Measurements from ENCODE around the gene CSTB. TPM values are rescaled to one million over a fixed set of nuclear protein-coding genes. Genes with fewer than 3 reads are reported as not detected.

CSTB gene
- total RNA-seq, 2 experiments from 2014 or later, result 40.1 to 42.3 TPM

DNA sequence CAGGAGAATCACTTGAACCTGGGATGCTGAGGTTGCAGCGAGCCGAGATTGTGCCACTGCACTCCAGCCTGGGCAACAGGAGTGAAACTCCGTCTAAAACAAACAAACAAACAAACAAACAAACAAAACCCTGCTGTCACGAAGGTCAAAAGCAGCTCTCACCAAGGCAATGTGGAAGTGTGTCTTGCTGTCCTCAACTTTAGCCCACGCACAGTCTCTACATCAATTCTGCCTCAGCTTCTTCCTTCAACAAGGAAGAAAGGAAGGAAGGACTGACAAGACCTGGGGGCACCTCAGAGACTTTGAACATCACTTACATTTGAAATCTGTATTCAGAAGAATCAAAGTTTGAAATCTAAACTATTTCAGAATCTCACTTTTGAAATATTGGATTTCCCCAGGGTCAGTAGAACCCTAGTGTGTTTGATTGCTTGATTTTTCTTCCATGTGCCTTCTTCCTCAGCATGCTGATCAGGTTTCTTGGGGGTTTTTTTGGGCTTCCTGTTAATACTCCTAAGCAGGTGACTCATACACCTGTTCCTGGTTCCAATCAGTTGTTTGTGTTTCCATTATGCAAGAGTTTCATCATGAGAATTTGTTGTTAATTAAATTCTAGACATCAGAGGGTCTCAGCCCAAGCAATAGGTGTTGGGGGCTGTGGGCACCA, 6.5 kb upstream of the CSTB start:
- peak overlapping the region; percentile 39 for H3K4me3 Mint-ChIP-seq

GRCh38 chr21:43781846-43782245, 5.7 kb upstream of the CSTB start:
- intact Hi-C loops (cut with micrococcal nuclease), result loop anchor here (5.0 to 10.0 kb wide), 3 partner anchors 120 to 887 kb away; partner anchors contain the start of gene NDUFV3
- H3K9me3 Mint-ChIP-seq, result no peaks in the 10 kb centered on the region
- CTCF ChIA-PET, result no interaction called here

More for the DNA sequence above, 6.5 kb upstream of the CSTB start:
- ChIA-PET CTCF (no interaction called here), POLR2A (interaction anchor here (1.4 kb wide), 1 partner anchor 9 kb away, joined by 3 read pairs; no protein-coding TSS in a partner anchor)
- Mint-ChIP-seq H3K9me3 (no peaks in the 10 kb centered on the region), H3K36me3 (no peaks in the 10 kb centered on the region), H3K27ac (peak overlapping the region; percentile 97), H3K4me1 (ENCODE audit: low read depth) (peaks cover 40% of the 10 kb centered on the region), H3K27me3 (no peaks in the 10 kb centered on the region)
- DNase-seq, result no peak
- intact Hi-C loops (cut with micrococcal nuclease), result loop anchor here (5.0 to 10.0 kb wide), 3 partner anchors 120 to 888 kb away; partner anchors contain the start of gene NDUFV3

GRCh38 chr21:43779660-43780059, 3.6 kb upstream of the CSTB start:
- ChIA-PET POLR2A (interaction anchor here (1.4 kb wide), 1 partner anchor 10 kb away, joined by 4 read pairs; the partner anchor contains the start of gene RRP1), CTCF (interaction anchor here (0.7 to 1.6 kb wide), 4 partner anchors 10 to 196 kb away, joined by 3 to 17 read pairs (median 3); partner anchors contain the start of gene RRP1)
- no peak for DNase-seq
- no peaks in the 10 kb centered on the region for H3K9me3 Mint-ChIP-seq
- H3K4me1 Mint-ChIP-seq (ENCODE audit: low read depth), result peaks cover 53% of the 10 kb centered on the region
- no peak overlapping the region for H3K4me3 Mint-ChIP-seq
- no peak overlapping the region for H3K27ac Mint-ChIP-seq
- no peaks in the 10 kb centered on the region for H3K27me3 Mint-ChIP-seq
- H3K36me3 Mint-ChIP-seq, result peaks cover 4% of the 10 kb centered on the region
- intact Hi-C loops (cut with micrococcal nuclease), result loop anchor here (5.0 to 10.0 kb wide), 4 partner anchors 47 to 885 kb away; partner anchors contain the start of gene NDUFV3

More at GRCh38 chr21:43781846-43782245, 5.7 kb upstream of the CSTB start:
- POLR2A ChIA-PET, result interaction anchor here (1.4 kb wide), 1 partner anchor 9 kb away, joined by 3 read pairs; no protein-coding TSS in a partner anchor
- H3K27ac Mint-ChIP-seq, result peak overlapping the region; percentile 97
- H3K27me3 Mint-ChIP-seq, result no peaks in the 10 kb centered on the region
- no peaks in the 10 kb centered on the region for H3K36me3 Mint-ChIP-seq
- H3K4me1 Mint-ChIP-seq (ENCODE audit: low read depth), result peaks cover 42% of the 10 kb centered on the region
- peak overlapping the region; percentile 39 for H3K4me3 Mint-ChIP-seq
- no peak for DNase-seq

GRCh38 chr21:43778469-43779335, 2.6 kb upstream of the CSTB start:
- H3K27me3 Mint-ChIP-seq, result no peaks in the 10 kb centered on the region
- POLR2A ChIA-PET, result no interaction called here

GRCh38 chr21:43777953-43778352, 1.8 kb upstream of the CSTB start:
- intact Hi-C loops (cut with micrococcal nuclease), result loop anchor here (5.0 kb wide), 1 partner anchor 46 kb away; no protein-coding TSS in a partner anchor
- H3K4me3 Mint-ChIP-seq, result peak overlapping the region; percentile 89
- peaks cover 50% of the 10 kb centered on the region for H3K4me1 Mint-ChIP-seq (ENCODE audit: low read depth)

More at GRCh38 chr21:43778469-43779335, 2.6 kb upstream of the CSTB start:
- Mint-ChIP-seq H3K4me1 (ENCODE audit: low read depth) (peaks cover 57% of the 10 kb centered on the region), H3K27ac (peak overlapping the region; percentile 70), H3K4me3 (peak overlapping the region; percentile 34), H3K9me3 (no peaks in the 10 kb centered on the region), H3K36me3 (peaks cover 10% of the 10 kb centered on the region)
- intact Hi-C loops (cut with micrococcal nuclease), result loop anchor here (5.0 kb wide), 1 partner anchor 46 kb away; no protein-coding TSS in a partner anchor
- peak; percentile 43 for DNase-seq
- CTCF ChIA-PET, result no interaction called here

DNA sequence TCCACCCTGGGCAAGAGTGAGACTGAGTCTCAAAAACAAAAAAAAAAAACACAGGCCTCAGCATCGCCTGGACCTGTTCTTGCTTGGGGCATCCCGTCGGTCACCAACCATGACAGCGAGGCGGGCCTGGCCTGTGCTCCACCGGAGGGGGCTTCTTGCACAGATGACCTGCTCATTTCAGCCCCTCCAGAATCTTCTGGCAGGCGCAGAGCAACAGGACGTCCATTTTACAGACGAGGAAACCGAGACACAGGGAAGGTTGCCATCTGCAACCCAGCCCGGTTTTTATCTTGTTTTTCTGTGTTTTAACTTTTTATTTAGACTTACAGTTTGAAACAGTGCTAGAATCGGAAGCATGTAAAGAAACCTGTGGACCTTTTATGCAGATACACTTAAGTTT, 918 bp downstream of the CSTB start:
- DNase-seq, result no peak
- Mint-ChIP-seq H3K9me3 (no peaks in the 10 kb centered on the region), H3K36me3 (peaks cover 18% of the 10 kb centered on the region), H3K27ac (peak overlapping the region; percentile 6), H3K4me1 (ENCODE audit: low read depth) (peaks cover 38% of the 10 kb centered on the region), H3K4me3 (peak overlapping the region; percentile 89), H3K27me3 (no peaks in the 10 kb centered on the region)
- POLR2A ChIA-PET, result no interaction called here
- CTCF ChIA-PET, result no interaction called here
- intact Hi-C loops (cut with micrococcal nuclease), result loop anchor here (5.0 kb wide), 1 partner anchor 43 kb away; no protein-coding TSS in a partner anchor

More at GRCh38 chr21:43777953-43778352, 1.8 kb upstream of the CSTB start:
- DNase-seq, result no peak
- no peaks in the 10 kb centered on the region for H3K9me3 Mint-ChIP-seq
- H3K36me3 Mint-ChIP-seq, result peaks cover 17% of the 10 kb centered on the region
- ChIA-PET CTCF (no interaction called here), POLR2A (no interaction called here)
- H3K27me3 Mint-ChIP-seq, result no peaks in the 10 kb centered on the region
- H3K27ac Mint-ChIP-seq, result no peak overlapping the region

DNA sequence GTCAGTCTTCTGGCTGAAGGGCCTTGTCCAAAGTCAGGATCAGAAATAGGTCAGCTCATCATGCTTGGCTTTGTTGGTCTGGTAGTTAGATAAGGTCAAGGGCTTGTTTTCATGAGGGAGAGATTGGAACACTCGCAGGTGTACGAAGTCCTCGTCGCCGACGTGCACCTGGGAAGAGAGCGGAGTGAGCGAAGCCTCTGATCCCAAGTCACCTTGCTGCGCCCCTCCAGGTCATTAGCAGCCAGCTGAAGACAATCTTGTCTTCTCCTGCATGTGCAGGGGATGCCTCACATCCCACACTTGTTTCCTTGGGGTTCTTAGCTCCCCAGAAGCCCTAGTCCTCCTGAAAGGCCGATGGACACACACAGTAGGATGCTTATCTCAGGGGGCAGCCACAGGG, 1.9 kb downstream of the CSTB start:
- peaks cover 34% of the 10 kb centered on the region for H3K4me1 Mint-ChIP-seq (ENCODE audit: low read depth)

GRCh38 chr21:43772425-43772821, 3.7 kb downstream of the CSTB start:
- Mint-ChIP-seq H3K9me3 (no peaks in the 10 kb centered on the region), H3K4me3 (no peak overlapping the region), H3K36me3 (peaks cover 18% of the 10 kb centered on the region), H3K27me3 (no peaks in the 10 kb centered on the region), H3K4me1 (ENCODE audit: low read depth) (peaks cover 20% of the 10 kb centered on the region), H3K27ac (no peak overlapping the region)
- no peak for DNase-seq
- intact Hi-C loops (cut with micrococcal nuclease), result no loop called here
- POLR2A ChIA-PET, result interaction anchor here (0.6 to 1.3 kb wide), 3 partner anchors 10 to 40 kb away, joined by 3 read pairs; partner anchors contain the start of gene RRP1
- CTCF ChIA-PET, result no interaction called here

More for the DNA sequence above, 1.9 kb downstream of the CSTB start:
- Mint-ChIP-seq H3K9me3 (no peaks in the 10 kb centered on the region), H3K4me3 (no peak overlapping the region), H3K27me3 (no peaks in the 10 kb centered on the region), H3K27ac (no peak overlapping the region), H3K36me3 (peaks cover 18% of the 10 kb centered on the region)
- intact Hi-C loops (cut with micrococcal nuclease), result no loop called here
- ChIA-PET CTCF (no interaction called here), POLR2A (no interaction called here)
- DNase-seq, result no peak

- H3K4me3 Mint-ChIP-seq, result no peak overlapping the region
- intact Hi-C loops (cut with micrococcal nuclease), result no loop called here
- no peak overlapping the region for H3K27ac Mint-ChIP-seq
- ChIA-PET CTCF (no interaction called here), POLR2A (interaction anchor here (1.2 to 1.3 kb wide), 2 partner anchors 10 to 40 kb away, joined by 3 read pairs; no protein-coding TSS in a partner anchor)
- H3K9me3 Mint-ChIP-seq, result no peaks in the 10 kb centered on the region
- H3K4me1 Mint-ChIP-seq (ENCODE audit: low read depth), result peaks cover 19% of the 10 kb centered on the region
- DNase-seq, result no peak
- peaks cover 18% of the 10 kb centered on the region for H3K36me3 Mint-ChIP-seq
- no peaks in the 10 kb centered on the region for H3K27me3 Mint-ChIP-seq
Observed at GRCh38 chr21:43771698-43772424, 4.2 kb downstream of the CSTB start.

DNA sequence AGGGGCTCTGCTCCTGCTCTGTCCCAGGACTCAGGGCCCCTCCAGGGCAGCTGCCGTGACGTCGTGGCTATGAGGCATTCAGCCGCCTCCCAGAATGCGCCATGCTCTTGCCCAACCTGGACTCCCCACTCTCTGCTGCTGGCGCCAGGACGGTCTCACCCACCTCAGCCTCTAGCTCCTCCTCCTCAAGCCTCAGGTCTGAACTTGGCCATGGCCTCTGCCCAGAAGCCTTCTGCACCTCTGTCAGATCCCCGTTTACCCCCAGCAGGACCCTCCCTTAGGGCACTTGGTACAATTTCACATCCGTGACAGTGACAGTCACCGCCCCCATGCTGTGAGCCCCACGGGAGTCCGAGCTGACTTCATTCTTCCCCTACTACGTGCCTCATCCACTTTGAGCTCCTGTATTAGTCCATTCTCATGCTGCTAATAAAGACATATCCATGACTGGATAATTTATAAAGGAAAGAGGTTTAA, 4.9 kb downstream of the CSTB start:
- ChIA-PET POLR2A (interaction anchor here (1.2 kb wide), 1 partner anchor 9 kb away, joined by 3 read pairs; no protein-coding TSS in a partner anchor), CTCF (no interaction called here)
- H3K4me1 Mint-ChIP-seq (ENCODE audit: low read depth), result peaks cover 19% of the 10 kb centered on the region
- no peak overlapping the region for H3K4me3 Mint-ChIP-seq
- H3K36me3 Mint-ChIP-seq, result peaks cover 18% of the 10 kb centered on the region
- no peak overlapping the region for H3K27ac Mint-ChIP-seq
- H3K9me3 Mint-ChIP-seq, result no peaks in the 10 kb centered on the region
- intact Hi-C loops (cut with micrococcal nuclease), result no loop called here
- H3K27me3 Mint-ChIP-seq, result no peaks in the 10 kb centered on the region
- DNase-seq, result no peak

DNA sequence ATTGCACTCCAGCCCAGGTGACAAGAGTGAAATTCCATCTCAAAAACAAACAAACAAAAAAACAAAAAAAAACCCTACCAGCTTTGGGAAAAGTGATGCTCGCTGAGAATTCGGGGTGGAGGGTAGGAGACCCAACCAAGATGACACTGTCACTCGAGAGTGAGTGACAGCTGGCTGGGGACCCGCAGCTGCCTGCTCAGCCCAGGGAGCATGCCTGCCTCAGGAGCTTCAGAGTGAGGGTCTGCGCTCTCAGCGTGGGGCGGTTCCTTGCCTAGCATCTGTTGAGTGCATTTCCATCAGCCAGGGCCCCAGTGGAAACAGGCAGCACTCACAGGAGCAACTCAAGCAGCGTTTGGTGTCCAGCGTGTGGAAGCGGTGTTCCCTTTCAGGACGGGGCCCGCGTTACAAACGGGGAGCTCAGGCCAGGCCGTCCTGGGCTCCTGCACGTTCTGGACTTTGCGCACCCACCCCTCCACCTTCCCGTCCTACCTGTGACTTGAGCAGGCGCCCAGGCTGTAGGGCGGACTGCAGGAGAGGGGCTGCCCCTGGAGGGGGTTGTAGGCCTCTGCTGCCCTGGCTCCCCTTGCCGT, 5.9 kb downstream of the CSTB start:
- Mint-ChIP-seq H3K27me3 (no peaks in the 10 kb centered on the region), H3K27ac (no peak overlapping the region), H3K9me3 (no peaks in the 10 kb centered on the region), H3K4me3 (no peak overlapping the region), H3K4me1 (ENCODE audit: low read depth) (peaks cover 12% of the 10 kb centered on the region), H3K36me3 (peaks cover 15% of the 10 kb centered on the region)
- POLR2A ChIA-PET, result no interaction called here
- intact Hi-C loops (cut with micrococcal nuclease), result no loop called here
- no peak for DNase-seq
- CTCF ChIA-PET, result no interaction called here
